Trophoblast cell (in vitro differentiated cells and primary cell): ENCODE data around the gene VCL.
"Not testable (repeated sequence)": the region's sequence is repeated elsewhere in the genome, so short reads cannot be mapped to it uniquely, and the experiment has no call there.

Experiments
- DNase-seq, 2 donors: peaks; one replicate each; pipeline ENCODE4 v3.0.0-alpha.2; 2016
- H2AFZ ChIP-seq: 2 replicates; pipeline ENCODE4 v1.6.1; 2013; ENCODE audit warnings: low read length, moderate library complexity, mild to moderate bottlenecking; ENCODE audit not compliant: insufficient read depth, poor library complexity
- H2AK5ac ChIP-seq: 2 replicates; pipeline ENCODE4 v1.6.1; 2013; ENCODE audit warnings: mild to moderate bottlenecking, low read length
- H2BK120ac ChIP-seq: 2 replicates; pipeline ENCODE4 v1.6.1; 2013; ENCODE audit warnings: low read length, mild to moderate bottlenecking, moderate library complexity; ENCODE audit not compliant: insufficient read depth, poor library complexity
- H2BK12ac ChIP-seq: 2 replicates; pipeline ENCODE4 v1.6.1; 2013; ENCODE audit warnings: mild to moderate bottlenecking, low read length, moderate library complexity
- H2BK5ac ChIP-seq: 2 replicates; pipeline ENCODE4 v1.6.1; 2013; ENCODE audit warnings: low read length, low read depth, moderate library complexity, mild to moderate bottlenecking; ENCODE audit not compliant: poor library complexity
- H3K14ac ChIP-seq: 2 replicates; pipeline ENCODE4 v1.6.1; 2013; ENCODE audit warnings: mild to moderate bottlenecking, low read length
- H3K18ac ChIP-seq: 2 replicates; pipeline ENCODE4 v1.6.1; 2013; ENCODE audit warnings: mild to moderate bottlenecking, low read length
- H3K23ac ChIP-seq: 2 replicates; pipeline ENCODE4 v1.6.1; 2013; ENCODE audit warnings: low read length
- H3K27ac ChIP-seq: 2 replicates; pipeline ENCODE4 v1.5.1; 2013; ENCODE audit warnings: low read depth, mild to moderate bottlenecking, inconsistent platforms, low read length, moderate library complexity
- H3K27me3 ChIP-seq: 2 replicates; pipeline ENCODE4 v1.6.1; 2013; ENCODE audit warnings: inconsistent platforms, mild to moderate bottlenecking, low read length, moderate library complexity; ENCODE audit not compliant: insufficient read depth
- H3K36me3 ChIP-seq, 2 experiments: 1 replicate in 1 of 2; 2 replicates in 1 of 2; pipeline ENCODE4 v1.6.1; 2013; ENCODE audit warnings: low read length in 2 of 2, mild to moderate bottlenecking in 2 of 2, moderate library complexity in 1 of 2; ENCODE audit not compliant: insufficient read depth in 2 of 2, control insufficient read depth in 1 of 2
- H3K4ac ChIP-seq: 2 replicates; pipeline ENCODE4 v1.6.1; 2013; ENCODE audit warnings: low read depth, mild to moderate bottlenecking, low read length, moderate library complexity
- H3K4me1 ChIP-seq, 2 experiments: 1 replicate in 1 of 2; 2 replicates in 1 of 2; pipeline ENCODE4 v1.6.1; 2013; ENCODE audit warnings: low read length in 2 of 2, mild to moderate bottlenecking in 2 of 2, moderate library complexity in 1 of 2; ENCODE audit not compliant: insufficient read depth in 2 of 2, control insufficient read depth in 1 of 2
- H3K4me2 ChIP-seq: 2 replicates; pipeline ENCODE4 v1.6.1; 2013; ENCODE audit warnings: inconsistent platforms, mild to moderate bottlenecking, low read length, moderate library complexity
- H3K4me3 ChIP-seq: 2 replicates; pipeline ENCODE4 v1.5.1; 2013; ENCODE audit warnings: mild to moderate bottlenecking, low read depth, low read length, inconsistent platforms
- H3K79me1 ChIP-seq: one replicate; pipeline ENCODE4 v1.6.1; 2013; ENCODE audit warnings: low read length
- H3K79me2 ChIP-seq: 2 replicates; pipeline ENCODE4 v1.6.1; 2013; ENCODE audit warnings: low read length, mild to moderate bottlenecking; ENCODE audit not compliant: control insufficient read depth, insufficient read depth, poor library complexity
- H3K9ac ChIP-seq: 2 replicates; pipeline ENCODE4 v1.6.1; 2013; ENCODE audit warnings: mild to moderate bottlenecking, low read length
- H3K9me3 ChIP-seq: 2 replicates; pipeline ENCODE4 v1.6.1; 2013; ENCODE audit warnings: low read depth, mild to moderate bottlenecking, control low read depth, inconsistent platforms, low read length; ENCODE audit not compliant: insufficient read depth
- H4K12ac ChIP-seq: 2 replicates; pipeline ENCODE4 v1.6.1; 2013; ENCODE audit warnings: low read depth, mild to moderate bottlenecking, low read length, moderate library complexity
- H4K8ac ChIP-seq: 2 replicates; pipeline ENCODE4 v1.6.1; 2013; ENCODE audit warnings: low read depth, mild to moderate bottlenecking, low read length, moderate library complexity
- H4K91ac ChIP-seq: one replicate; pipeline ENCODE4 v1.6.1; 2013; ENCODE audit warnings: low read depth, mild to moderate bottlenecking, low read length, moderate library complexity
- WGBS: extraction: QIAGEN DNeasy Blood & Tissue Kit; methylation state at CpG from one replicate; pipeline ENCODE4 v1.1.7; 2013; ENCODE audit warnings: missing lambda C conversion rate; ENCODE audit not compliant: insufficient read length, insufficient coverage; ENCODE audit errors: extremely low coverage; 5-methylcytosine and 5-hydroxymethylcytosine counted together

Gene VCL

DNA sequence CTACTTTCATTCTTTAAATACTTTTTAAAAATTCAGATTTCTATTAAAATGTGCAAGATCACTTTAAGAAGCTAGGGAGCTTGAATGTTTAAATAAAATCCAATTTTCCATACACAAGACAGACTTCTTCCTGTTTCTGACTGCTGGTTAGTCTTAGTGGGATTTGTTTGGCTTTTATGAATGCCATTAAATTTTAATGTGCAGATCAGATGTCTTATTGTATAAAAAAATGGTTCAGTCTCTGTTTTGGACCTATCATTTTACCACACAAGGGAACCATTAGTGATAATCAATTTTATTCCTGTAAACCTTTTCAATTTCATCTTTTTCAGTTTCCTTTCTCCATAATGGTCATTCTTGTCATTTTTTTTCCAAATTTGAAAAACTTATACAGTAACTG lies 63.2 kb downstream of the VCL start:
- Histone ChIP-seq H2AFZ (no peak overlapping the region), H3K18ac (no peak overlapping the region), H3K23ac (no peak overlapping the region), H3K27me3 (no peaks in the 10 kb centered on the region), H3K4me2 (no peak overlapping the region), H3K4me1 (peaks cover 3 to 8% of the 10 kb centered on the region in 2 experiments), H3K9me3 (no peaks in the 10 kb centered on the region), H3K4me3 (no peak overlapping the region), H2AK5ac (no peak overlapping the region), H3K4ac (no peak overlapping the region), H4K91ac (no peak overlapping the region), H2BK12ac (no peak overlapping the region), H3K14ac (no peak overlapping the region), H2BK5ac (no peak overlapping the region), H2BK120ac (no peak overlapping the region), H3K27ac (no peak overlapping the region), H3K79me2 (no peaks in the 10 kb centered on the region), H3K9ac (no peak overlapping the region), H3K79me1 (no peaks in the 10 kb centered on the region), H4K12ac (no peak overlapping the region), H4K8ac (no peak overlapping the region), H3K36me3 (peaks cover 11 to 13% of the 10 kb centered on the region in 2 experiments)
- DNase-seq = no peak

DNA sequence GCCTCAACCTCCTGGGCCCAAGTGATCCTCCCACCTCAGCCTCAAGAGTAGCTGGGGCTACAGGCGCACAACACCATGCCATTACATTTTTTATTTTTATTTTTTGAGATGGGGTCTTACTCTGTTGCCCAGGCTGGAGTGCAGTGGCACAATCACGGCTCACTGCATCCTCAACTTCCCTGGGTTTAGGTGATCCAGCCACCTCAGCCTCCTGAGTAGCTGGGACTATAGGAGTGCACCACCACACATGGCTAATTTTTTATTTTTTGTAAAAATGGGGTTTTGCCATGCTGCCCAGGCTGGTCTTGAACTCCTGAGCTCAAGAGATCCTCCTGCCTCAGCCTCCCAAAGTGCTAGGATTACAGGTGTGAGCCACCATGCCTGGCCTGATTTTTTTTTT lies 64.1 kb downstream of the VCL start:
- not testable (repeated sequence) for H3K9me3 ChIP-seq, H3K79me1 ChIP-seq, DNase-seq, H3K4me1 ChIP-seq, H3K4me3 ChIP-seq, H3K14ac ChIP-seq, H2BK12ac ChIP-seq, H4K91ac ChIP-seq, H3K4ac ChIP-seq, H3K18ac ChIP-seq, H3K4me2 ChIP-seq, H3K79me2 ChIP-seq, H2AK5ac ChIP-seq, H3K27me3 ChIP-seq, H3K27ac ChIP-seq, H3K23ac ChIP-seq, H2AFZ ChIP-seq, H3K9ac ChIP-seq, H4K8ac ChIP-seq, H2BK5ac ChIP-seq, H2BK120ac ChIP-seq
- no CpG with 5 or more reads among the region's 2 CpGs for WGBS
- H4K12ac ChIP-seq = peak overlapping the region; percentile 54
- H3K36me3 ChIP-seq = peaks cover 11 to 13% of the 10 kb centered on the region in 2 experiments

GRCh38 chr10:74063256-74063655 lies 65.3 kb downstream of the VCL start:
- H3K4me2 ChIP-seq = no peak overlapping the region
- H3K18ac ChIP-seq = no peak overlapping the region
- no peaks in the 10 kb centered on the region for H3K27me3 ChIP-seq
- H2BK12ac ChIP-seq = no peak overlapping the region
- no peak overlapping the region for H2AFZ ChIP-seq
- no peak for DNase-seq
- H3K14ac ChIP-seq = no peak overlapping the region
- no peak overlapping the region for H4K8ac ChIP-seq
- no peaks in the 10 kb centered on the region for H3K9me3 ChIP-seq
- peaks cover 11 to 13% of the 10 kb centered on the region in 2 experiments for H3K36me3 ChIP-seq
- H3K4ac ChIP-seq = no peak overlapping the region
- no peak overlapping the region for H4K91ac ChIP-seq
- no peak overlapping the region for H3K23ac ChIP-seq
- no peaks in the 10 kb centered on the region for H3K79me2 ChIP-seq
- no peak overlapping the region for H2BK5ac ChIP-seq
- H3K4me3 ChIP-seq = no peak overlapping the region
- no peak overlapping the region for H4K12ac ChIP-seq
- no peaks in the 10 kb centered on the region for H3K79me1 ChIP-seq
- no peak overlapping the region for H3K9ac ChIP-seq
- no peak overlapping the region for H2AK5ac ChIP-seq
- no peaks in the 10 kb centered on the region for H3K4me1 ChIP-seq
- no peak overlapping the region for H2BK120ac ChIP-seq
- H3K27ac ChIP-seq = no peak overlapping the region

GRCh38 chr10:74067373-74068352 lies 69.7 kb downstream of the VCL start:
- DNase-seq = no peak
- H3K79me1 ChIP-seq = no peaks in the 10 kb centered on the region
- H3K36me3 ChIP-seq = peaks cover 7 to 17% of the 10 kb centered on the region in 2 experiments
- H4K8ac ChIP-seq = no peak overlapping the region
- H3K27me3 ChIP-seq = no peaks in the 10 kb centered on the region
- no peaks in the 10 kb centered on the region for H3K79me2 ChIP-seq
- H3K27ac ChIP-seq = no peak overlapping the region
- H3K4ac ChIP-seq = no peak overlapping the region
- no peak overlapping the region for H4K12ac ChIP-seq
- no peaks in the 10 kb centered on the region for H3K9me3 ChIP-seq
- no peak overlapping the region for H2BK120ac ChIP-seq
- WGBS = no CpG with 5 or more reads among the region's 4 CpGs
- H3K9ac ChIP-seq = no peak overlapping the region
- H3K4me1 ChIP-seq = peaks cover 0 to 2% of the 10 kb centered on the region in 2 experiments
- H3K4me3 ChIP-seq = no peak overlapping the region
- H3K14ac ChIP-seq = no peak overlapping the region
- no peak overlapping the region for H3K18ac ChIP-seq
- no peak overlapping the region for H2AFZ ChIP-seq
- H2BK12ac ChIP-seq = no peak overlapping the region
- no peak overlapping the region for H4K91ac ChIP-seq
- H3K23ac ChIP-seq = no peak overlapping the region
- no peak overlapping the region for H2BK5ac ChIP-seq
- H3K4me2 ChIP-seq = no peak overlapping the region
- no peak overlapping the region for H2AK5ac ChIP-seq
